Esophagus (tissue), 2 donors: ENCODE data around the gene GRB7. TPM values are rescaled to one million over a fixed set of nuclear protein-coding genes. Genes with fewer than 3 reads are reported as not detected.
A peak's percentile ranks its signal among the peaks of the same experiment; 100 is the strongest.

Experiments
- H3K27ac ChIP-seq, 2 donors: one replicate each; pipeline ENCODE4 v1.5.1; 2013; ENCODE audit warnings: low read depth in 2 of 2, mild to moderate bottlenecking in 2 of 2, inconsistent platforms in 1 of 2, low read length in 1 of 2, moderate library complexity in 1 of 2
- H3K27me3 ChIP-seq, 2 donors: one replicate each; pipeline ENCODE4 v1.6.1; 2013; ENCODE audit warnings: low read length in 2 of 2, control low read depth in 1 of 2, mild to moderate bottlenecking in 1 of 2; ENCODE audit not compliant: insufficient read depth in 2 of 2, control insufficient read depth in 1 of 2
- H3K36me3 ChIP-seq, 2 donors: one replicate each; pipeline ENCODE4 v1.6.1; 2013; ENCODE audit warnings: low read length in 1 of 2; ENCODE audit not compliant: control insufficient read depth in 2 of 2, insufficient read depth in 2 of 2
- H3K4me1 ChIP-seq, 2 donors: one replicate each; pipeline ENCODE4 v1.6.1; 2013; ENCODE audit warnings: low read length in 1 of 2; ENCODE audit not compliant: control insufficient read depth in 2 of 2, insufficient read depth in 2 of 2
- H3K4me3 ChIP-seq, 2 donors: one replicate each; pipeline ENCODE4 v1.5.1; 2013; ENCODE audit warnings: low read length in 2 of 2, mild to moderate bottlenecking in 2 of 2, low read depth in 1 of 2, moderate library complexity in 1 of 2
- H3K9me3 ChIP-seq, 2 donors: one replicate each; pipeline ENCODE4 v1.6.1; 2013; ENCODE audit warnings: mild to moderate bottlenecking in 2 of 2, low read depth in 1 of 2, low read length in 1 of 2, moderate library complexity in 1 of 2; ENCODE audit not compliant: control insufficient read depth in 2 of 2, insufficient read depth in 1 of 2
- WGBS, 2 donors: extraction: QIAGEN DNeasy Blood & Tissue Kit; methylation state at CpG; one replicate each; pipeline ENCODE4 v1.1.7; 2013; 5-methylcytosine and 5-hydroxymethylcytosine counted together
- polyA plus RNA-seq, 2 donors: library from polyadenylated mRNA; stranded (reverse); fragments of 200-250 nt; gene quantifications; one replicate each; pipeline ENCODE4 v1.2.3, GENCODE V29; 2013
- donor health status: healthy with polysubstance abuse.
- donor health status: Bipolar disorder and iron deficiency.

The GRB7 gene
- polyA plus RNA-seq, 2 donors: 43.7 to 55.0 TPM

DNA sequence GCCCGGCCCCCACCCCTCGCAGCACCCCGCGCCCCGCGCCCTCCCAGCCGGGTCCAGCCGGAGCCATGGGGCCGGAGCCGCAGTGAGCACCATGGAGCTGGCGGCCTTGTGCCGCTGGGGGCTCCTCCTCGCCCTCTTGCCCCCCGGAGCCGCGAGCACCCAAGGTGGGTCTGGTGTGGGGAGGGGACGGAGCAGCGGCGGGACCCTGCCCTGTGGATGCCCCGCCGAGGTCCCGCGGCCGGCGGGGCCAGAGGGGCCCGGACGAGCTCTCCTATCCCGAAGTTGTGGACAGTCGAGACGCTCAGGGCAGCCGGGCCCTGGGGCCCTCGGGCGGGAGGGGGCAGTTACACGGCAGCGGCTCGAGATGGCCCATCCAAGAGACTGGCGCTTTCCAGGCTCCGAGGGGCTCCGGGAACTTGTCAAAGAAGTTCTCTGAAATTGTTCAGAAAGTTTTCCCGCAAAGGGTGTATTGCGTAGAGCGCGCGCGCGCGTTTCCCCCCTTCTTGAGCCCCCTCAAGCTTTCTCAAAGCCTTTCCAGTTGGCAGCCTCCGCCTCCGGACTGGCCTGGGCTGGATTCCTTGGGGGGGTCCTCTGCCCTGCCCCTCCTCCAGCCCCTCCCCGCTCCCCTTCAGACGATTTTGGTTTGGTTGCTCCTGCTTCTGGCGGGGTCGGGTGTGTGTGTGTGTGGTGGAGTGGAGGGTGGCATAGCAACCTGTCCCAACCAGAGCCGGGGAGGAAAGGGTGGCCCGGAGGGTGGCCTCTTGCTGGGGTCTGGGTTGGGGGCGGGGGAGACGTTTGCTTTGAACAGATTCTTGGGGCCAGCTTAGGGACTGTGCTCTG lies 37.4 kb upstream of the GRB7 start:
- peak overlapping the region; percentile 92 to 94 for H3K27ac ChIP-seq
- H3K9me3 ChIP-seq: no peaks in the 10 kb centered on the region
- H3K27me3 ChIP-seq: no peaks in the 10 kb centered on the region
- WGBS, 2 donors: 2% methylated on average over 54 to 57 of the region's 57 CpGs
- peaks cover 0 to 19% of the 10 kb centered on the region in 2 donors for H3K4me1 ChIP-seq
- H3K36me3 ChIP-seq: no peaks in the 10 kb centered on the region
- peak overlapping the region; percentile 78 to 81 for H3K4me3 ChIP-seq

DNA sequence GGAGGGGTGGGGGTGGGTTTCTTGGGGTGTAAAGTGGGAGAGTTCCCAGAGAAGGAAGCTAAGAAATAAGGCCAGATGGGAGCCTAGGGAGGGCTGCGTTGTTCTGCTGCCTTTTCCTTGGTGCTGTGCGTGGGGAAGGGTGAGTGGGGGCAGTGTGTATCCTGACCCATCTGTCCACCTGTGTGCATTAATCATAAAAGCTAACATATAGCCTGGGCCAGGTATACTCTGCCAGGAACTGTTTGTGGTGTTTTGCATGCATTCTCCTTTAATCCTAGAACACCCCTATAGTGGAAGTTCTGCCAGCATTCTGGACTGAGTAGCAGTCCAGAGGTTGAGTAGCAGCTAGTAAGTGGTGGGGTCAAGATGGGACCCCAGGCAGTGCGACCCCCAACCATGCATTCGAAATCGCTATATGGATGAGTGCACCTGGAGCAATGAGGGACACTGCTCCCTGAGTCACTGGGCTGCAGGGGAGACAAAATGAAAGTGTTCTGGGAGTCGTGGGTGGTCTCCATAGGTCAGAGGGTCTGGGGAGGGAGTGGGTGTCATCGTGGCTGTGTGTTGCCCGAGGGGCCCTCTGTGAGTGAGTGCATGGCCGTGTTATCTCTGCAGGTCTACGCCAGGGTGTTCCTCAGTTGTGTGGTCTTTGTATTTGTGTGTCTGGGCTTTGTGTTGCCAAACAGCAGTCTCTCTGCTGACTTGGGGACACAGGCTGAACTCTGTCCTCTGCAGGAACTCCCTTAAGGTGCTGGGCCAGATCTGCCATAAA lies 36.5 kb upstream of the GRB7 start:
- Histone ChIP-seq H3K4me3 (peak overlapping the region; percentile 78 to 81), H3K27ac (peak overlapping the region; percentile 92 to 94), H3K4me1 (peaks cover 5 to 23% of the 10 kb centered on the region in 2 donors), H3K36me3 (no peaks in the 10 kb centered on the region), H3K9me3 (no peaks in the 10 kb centered on the region), H3K27me3 (no peaks in the 10 kb centered on the region)
- WGBS, 2 donors: 16 to 22% methylated on average over 10 of the region's 10 CpGs

DNA sequence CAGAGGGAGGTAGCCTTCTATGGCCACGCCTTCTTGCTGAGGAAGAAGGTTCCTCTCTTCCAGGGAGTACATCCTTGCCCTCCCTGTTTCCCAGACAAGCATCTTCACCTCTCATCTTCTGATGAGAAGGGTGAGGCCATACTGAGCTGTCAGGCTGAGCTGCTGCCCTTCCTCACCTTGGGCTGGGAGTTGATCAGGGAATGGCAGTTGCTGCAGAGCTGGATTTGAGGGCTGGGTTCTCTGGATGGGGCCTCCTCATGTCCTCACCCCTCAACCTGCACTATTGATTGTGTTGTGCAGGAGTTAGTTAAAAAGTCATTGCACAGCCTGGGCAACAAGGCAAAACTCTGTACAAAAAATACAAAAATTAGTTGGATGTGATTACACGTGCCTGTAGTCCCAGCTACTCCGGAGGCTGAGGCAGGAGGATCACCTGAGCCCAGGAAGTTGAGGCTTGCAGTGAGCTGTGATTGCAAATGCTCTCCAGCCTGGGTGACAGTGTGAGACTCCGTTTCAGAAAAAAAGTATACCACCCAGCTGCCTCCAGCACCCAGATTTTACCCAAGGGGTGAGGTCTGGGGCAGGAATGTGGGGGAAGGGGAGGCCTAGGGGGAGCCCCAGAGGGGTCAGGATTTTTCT lies 35.8 kb upstream of the GRB7 start:
- H3K9me3 ChIP-seq: no peaks in the 10 kb centered on the region
- peak overlapping the region in 1 of 2 donors; percentile 92 for H3K27ac ChIP-seq
- WGBS, 2 donors: 62% methylated on average over 4 of the region's 4 CpGs
- peak overlapping the region; percentile 78 to 81 for H3K4me3 ChIP-seq
- H3K27me3 ChIP-seq: no peaks in the 10 kb centered on the region
- H3K4me1 ChIP-seq: peaks cover 7 to 30% of the 10 kb centered on the region in 2 donors
- no peaks in the 10 kb centered on the region for H3K36me3 ChIP-seq

- Histone ChIP-seq H3K27ac (peak overlapping the region; percentile 70 to 95), H3K4me3 (no peak overlapping the region), H3K36me3 (peaks cover 5 to 7% of the 10 kb centered on the region in 2 donors), H3K9me3 (no peaks in the 10 kb centered on the region), H3K4me1 (peaks cover 7 to 36% of the 10 kb centered on the region in 2 donors), H3K27me3 (no peaks in the 10 kb centered on the region)
- 47% methylated on average over 12 of the region's 12 CpGs for WGBS, 2 donors
Measured at GRCh38 chr17:39702901-39703893, 34.5 kb upstream of the GRB7 start.

DNA sequence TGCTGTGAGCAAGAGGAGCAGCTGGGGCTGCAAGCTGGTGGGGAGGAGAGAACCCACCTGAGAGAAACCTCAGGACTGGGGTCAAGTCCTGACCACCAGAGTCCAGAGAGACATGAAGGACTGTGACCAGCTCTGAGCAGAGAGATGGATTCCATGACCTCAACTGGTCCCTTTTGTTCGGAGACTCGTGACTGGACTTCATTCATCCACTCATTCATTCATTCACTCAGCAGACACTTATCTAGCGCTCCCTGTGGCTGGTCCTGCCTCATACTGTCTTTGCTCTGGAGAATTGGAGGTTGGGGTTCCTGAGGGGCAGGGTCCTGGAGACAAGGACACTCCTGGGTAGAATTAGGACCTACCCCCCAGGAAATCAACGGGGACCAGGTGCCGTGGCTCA lies 33.8 kb upstream of the GRB7 start:
- H3K27ac ChIP-seq: peak overlapping the region; percentile 70 to 95

DNA sequence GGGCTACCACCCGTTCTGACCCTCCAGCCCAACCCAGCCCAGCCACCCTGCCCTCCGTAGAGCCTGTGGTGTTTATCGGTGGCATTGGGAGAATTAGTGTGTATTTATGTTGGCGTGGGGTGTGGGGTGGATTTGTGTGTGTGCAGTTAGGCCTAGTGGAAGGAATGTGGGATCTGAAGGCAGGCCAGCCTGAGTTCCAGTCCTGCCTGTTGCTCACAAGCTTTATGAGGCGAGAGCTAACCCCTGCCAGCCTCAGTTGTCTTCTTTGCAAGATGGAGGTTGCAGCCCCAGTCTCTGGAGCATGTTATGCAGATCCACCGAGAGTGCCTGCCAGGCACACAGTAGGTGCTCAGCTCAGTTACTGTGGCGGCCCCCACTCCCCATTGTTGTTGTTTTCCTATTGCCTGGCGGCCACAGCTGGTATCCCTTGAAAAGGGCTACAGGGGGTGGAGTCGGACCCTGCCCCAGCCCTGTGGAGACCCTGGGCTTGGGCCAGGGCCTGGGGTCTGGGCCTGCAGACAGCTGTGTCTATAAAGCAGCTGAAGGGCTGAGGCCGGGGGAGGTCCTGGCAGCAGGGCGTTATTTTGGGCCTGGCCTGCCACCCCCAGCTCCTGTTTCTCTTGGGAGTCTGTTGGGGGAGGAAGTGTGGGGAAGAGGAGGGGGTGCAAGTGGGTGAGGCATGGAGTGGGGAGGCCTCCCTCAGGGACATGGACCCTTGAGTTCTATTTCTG lies 32.8 kb upstream of the GRB7 start:
- Histone ChIP-seq H3K4me3 (peak overlapping the region in 1 of 2 donors; percentile 28), H3K9me3 (no peaks in the 10 kb centered on the region), H3K36me3 (peaks cover 8 to 25% of the 10 kb centered on the region in 2 donors), H3K4me1 (peaks cover 7 to 36% of the 10 kb centered on the region in 2 donors), H3K27ac (peak overlapping the region; percentile 94 to 95), H3K27me3 (no peaks in the 10 kb centered on the region)
- 41 to 43% methylated on average over 11 of the region's 11 CpGs for WGBS, 2 donors

More for the DNA sequence above, 33.8 kb upstream of the GRB7 start:
- Histone ChIP-seq H3K27me3 (no peaks in the 10 kb centered on the region), H3K9me3 (no peaks in the 10 kb centered on the region), H3K4me1 (peaks cover 7 to 36% of the 10 kb centered on the region in 2 donors), H3K36me3 (peaks cover 8 to 14% of the 10 kb centered on the region in 2 donors), H3K4me3 (no peak overlapping the region)
- 79 to 89% methylated on average over 5 of the region's 5 CpGs for WGBS, 2 donors

GRCh38 chr17:39705786-39706348 lies 31.9 kb upstream of the GRB7 start:
- Histone ChIP-seq H3K4me1 (peaks cover 7 to 38% of the 10 kb centered on the region in 2 donors), H3K36me3 (peaks cover 8 to 28% of the 10 kb centered on the region in 2 donors), H3K9me3 (no peaks in the 10 kb centered on the region), H3K27ac (peak overlapping the region; percentile 94 to 95), H3K4me3 (peak overlapping the region in 1 of 2 donors; percentile 28), H3K27me3 (no peaks in the 10 kb centered on the region)
- WGBS, 2 donors: 51 to 53% methylated on average over 12 of the region's 12 CpGs

DNA sequence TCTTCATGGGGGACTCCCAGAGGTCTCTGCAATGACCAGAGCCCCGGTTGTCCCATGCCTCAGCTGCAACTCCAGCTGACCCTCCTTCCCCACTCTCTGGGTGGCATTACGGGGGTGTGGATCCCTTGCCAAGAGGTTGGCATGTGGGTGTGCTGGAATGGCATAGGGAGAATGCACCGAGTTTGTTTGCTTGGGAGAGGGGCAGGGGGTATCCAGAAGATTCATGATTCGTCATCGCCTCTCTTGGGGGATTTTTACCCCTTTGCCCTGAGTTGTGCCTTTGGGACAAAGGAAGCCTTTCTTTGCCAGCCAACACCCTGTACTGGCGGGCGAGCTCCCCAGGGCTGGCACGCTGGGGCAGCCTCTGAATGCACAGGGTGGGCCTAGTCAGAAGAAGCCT lies 31.4 kb upstream of the GRB7 start:
- Histone ChIP-seq H3K9me3 (no peaks in the 10 kb centered on the region), H3K4me3 (peak overlapping the region in 1 of 2 donors; percentile 9), H3K36me3 (peaks cover 8 to 28% of the 10 kb centered on the region in 2 donors), H3K27ac (peak overlapping the region; percentile 94 to 95), H3K27me3 (no peaks in the 10 kb centered on the region), H3K4me1 (peaks cover 7 to 36% of the 10 kb centered on the region in 2 donors)
- WGBS, 2 donors: 50 to 51% methylated on average over 8 of the region's 8 CpGs
